CD4-positive, alpha-beta memory T cell (primary cell): ENCODE data around the gene EDEM2. TPM values are rescaled to one million over a fixed set of nuclear protein-coding genes. Genes with fewer than 3 reads are reported as not detected.
A peak's percentile ranks its signal among the peaks of the same experiment; 100 is the strongest.
"Not testable (repeated sequence)": the region's sequence is repeated elsewhere in the genome, so short reads cannot be mapped to it uniquely, and the experiment has no call there.

Experiments
- CTCF ChIA-PET: fragments of 350-600 bp; sonication (Branson Sonifier 250); formaldehyde crosslinking; loops from one replicate; lab custom pipeline; 2021; ENCODE audit warnings: inconsistent platforms; ENCODE audit not compliant: partially characterized antibody; lab: Charles Lee
- POLR2A ChIA-PET: fragments of 350-600 bp; sonication (Branson Sonifier 250); formaldehyde crosslinking; loops from one replicate; lab custom pipeline; 2021; ENCODE audit not compliant: partially characterized antibody; lab: Charles Lee
- DNase-seq, 5 donors: peaks; one replicate each; pipeline versions ENCODE4 v3.0.0 to v3.0.0-alpha.2; 2020 to 2022; ENCODE audit warnings: mixed read lengths in 1 of 5
- H3K27ac ChIP-seq: one replicate; pipeline ENCODE4 v1.7.0; 2013; ENCODE audit warnings: low read depth, low read length
- H3K27me3 ChIP-seq: 2 replicates; pipeline ENCODE4 v1.7.0; 2013; ENCODE audit warnings: mild to moderate bottlenecking, low read length, moderate library complexity; ENCODE audit not compliant: insufficient read depth
- H3K36me3 ChIP-seq: 2 replicates; pipeline ENCODE4 v1.7.0; 2013; ENCODE audit warnings: mild to moderate bottlenecking, low read length, moderate library complexity; ENCODE audit not compliant: insufficient read depth
- H3K4me1 ChIP-seq: 2 replicates; pipeline ENCODE4 v1.7.0; 2013; ENCODE audit warnings: mild to moderate bottlenecking, low read length, moderate library complexity; ENCODE audit not compliant: insufficient read depth
- H3K4me3 ChIP-seq, 2 donors: one replicate each; pipeline ENCODE4 v1.7.0; 2013; ENCODE audit warnings: low read length in 2 of 2, mild to moderate bottlenecking in 1 of 2
- H3K9me3 ChIP-seq, 2 donors: one replicate each; pipeline ENCODE4 v1.7.0; 2013; ENCODE audit warnings: low read length in 2 of 2, control low read depth in 1 of 2; ENCODE audit not compliant: control insufficient read depth in 1 of 2
- H3K27ac Mint-ChIP-seq, 7 donors: one replicate each; pipeline ENCODE4 v1.8.0; 2020 to 2021; ENCODE audit warnings: mixed read lengths in 7 of 7, mild to moderate bottlenecking in 6 of 7, inconsistent platforms in 3 of 7, moderate library complexity in 3 of 7
- H3K27me3 Mint-ChIP-seq, 2 donors: one replicate each; pipeline ENCODE4 v1.8.0; 2020 to 2021; ENCODE audit warnings: mixed read lengths in 2 of 2
- H3K36me3 Mint-ChIP-seq, 2 donors: one replicate each; pipeline ENCODE4 v1.8.0; 2020 to 2021; ENCODE audit warnings: mixed read lengths in 2 of 2, inconsistent platforms in 1 of 2, mild to moderate bottlenecking in 1 of 2
- H3K4me1 Mint-ChIP-seq, 4 donors: one replicate each; pipeline ENCODE4 v1.8.0; 2020 to 2021; ENCODE audit warnings: mixed read lengths in 4 of 4, mild to moderate bottlenecking in 1 of 4
- H3K4me3 Mint-ChIP-seq, 8 donors: one replicate each; pipeline ENCODE4 v1.8.0; 2020 to 2021; ENCODE audit warnings: mixed read lengths in 8 of 8, mild to moderate bottlenecking in 7 of 8, moderate library complexity in 6 of 8, inconsistent platforms in 3 of 8
- H3K9me3 Mint-ChIP-seq, 8 donors: one replicate each; pipeline ENCODE4 v1.8.0; 2020 to 2021; ENCODE audit warnings: mixed read lengths in 8 of 8, mild to moderate bottlenecking in 5 of 8, inconsistent platforms in 3 of 8, moderate library complexity in 1 of 8
- intact Hi-C: fragments of 100-400 bp; cut with micrococcal nuclease; formaldehyde crosslinking; loops from one replicate; pipeline ENCODE4 v1.15.1; 2023
- polyA plus RNA-seq, 2 donors: library from polyadenylated mRNA; unstranded; fragments of 300-500 nt; fragmentation: Illumina TruSeq; gene quantifications; one replicate each; pipeline ENCODE4 v1.2.3, GENCODE V29; 2021
- total RNA-seq, 2 experiments: library from RNA; stranded (reverse); gene quantifications; one replicate each; pipeline ENCODE4 v1.2.3, GENCODE V29; 2021

The EDEM2 gene
- total and polyA plus RNA-seq, 4 experiments from 2014 or later: 27.2 to 62.1 (median 39.8) TPM

DNA sequence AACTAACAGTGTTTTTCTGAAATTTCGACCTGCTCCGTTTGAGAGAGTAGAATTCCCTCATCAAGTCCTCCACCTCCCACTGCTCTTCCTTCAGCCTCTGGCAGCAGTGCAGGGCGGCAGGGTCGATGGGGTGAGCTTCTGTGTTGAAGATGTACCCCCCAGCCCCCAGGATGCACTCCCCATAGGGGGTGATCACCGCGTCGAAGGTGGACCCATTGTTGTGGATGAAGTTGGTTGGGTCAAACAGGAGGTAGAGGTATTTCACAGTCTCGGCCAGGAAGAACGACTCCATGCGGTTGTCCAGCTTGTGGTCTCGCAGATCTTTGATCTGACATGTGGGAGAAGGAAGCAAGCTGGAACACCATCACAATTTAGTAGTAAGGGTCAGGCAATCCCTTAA lies 31.5 kb downstream of the EDEM2 start:
- H3K36me3 Mint-ChIP-seq: peaks cover 45 to 66% of the 10 kb centered on the region in 2 donors
- CTCF ChIA-PET: interaction anchor here (0.9 to 1.4 kb wide), 2 partner anchors 19 to 281 kb away, joined by 3 read pairs; no protein-coding TSS in a partner anchor

DNA sequence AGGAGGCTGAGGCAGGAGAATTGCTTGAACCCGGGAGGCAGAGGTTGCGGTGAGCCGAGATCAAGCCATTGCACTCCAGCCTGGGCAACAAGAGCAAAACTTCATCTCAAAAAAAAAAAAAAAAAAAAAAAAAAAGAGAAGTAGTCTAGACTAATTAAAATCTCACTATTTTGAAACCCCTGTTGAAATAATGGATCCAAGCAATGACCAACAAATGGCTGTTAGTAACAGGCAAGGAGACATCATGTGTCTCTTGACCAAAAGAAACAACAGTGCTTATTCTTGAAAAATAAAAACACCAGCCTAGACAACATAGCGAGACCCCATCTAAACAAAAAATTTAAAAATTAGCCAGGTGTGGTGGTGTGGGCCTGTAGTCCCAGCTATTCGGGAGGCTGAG lies 34.9 kb downstream of the EDEM2 start:
- H3K9me3 ChIP-seq, DNase-seq, H3K4me1 ChIP-seq, H3K9me3 Mint-ChIP-seq, H3K27ac Mint-ChIP-seq, H3K27me3 ChIP-seq, H3K27me3 Mint-ChIP-seq, H3K4me1 Mint-ChIP-seq, H3K27ac ChIP-seq, POLR2A ChIA-PET, intact Hi-C loops, H3K4me3 ChIP-seq, H3K4me3 Mint-ChIP-seq: not testable (repeated sequence)
- CTCF ChIA-PET: interaction anchor here (1.9 kb wide), 1 partner anchor 16 kb away, joined by 8 read pairs; no protein-coding TSS in a partner anchor
- H3K36me3 Mint-ChIP-seq: peaks cover 25 to 45% of the 10 kb centered on the region in 2 donors
- peaks cover 11% of the 10 kb centered on the region for H3K36me3 ChIP-seq

More for the DNA sequence above, 31.5 kb downstream of the EDEM2 start:
- no peaks in the 10 kb centered on the region for H3K4me1 Mint-ChIP-seq
- Histone ChIP-seq H3K4me1 (no peaks in the 10 kb centered on the region), H3K9me3 (no peaks in the 10 kb centered on the region), H3K27ac (no peak overlapping the region), H3K27me3 (no peaks in the 10 kb centered on the region), H3K4me3 (no peak overlapping the region), H3K36me3 (peaks cover 39% of the 10 kb centered on the region)
- H3K9me3 Mint-ChIP-seq: no peaks in the 10 kb centered on the region
- no peak overlapping the region for H3K27ac Mint-ChIP-seq
- H3K4me3 Mint-ChIP-seq: no peak overlapping the region
- POLR2A ChIA-PET: no interaction called here
- no peak for DNase-seq
- H3K27me3 Mint-ChIP-seq: no peaks in the 10 kb centered on the region
- intact Hi-C loops: no loop called here

DNA sequence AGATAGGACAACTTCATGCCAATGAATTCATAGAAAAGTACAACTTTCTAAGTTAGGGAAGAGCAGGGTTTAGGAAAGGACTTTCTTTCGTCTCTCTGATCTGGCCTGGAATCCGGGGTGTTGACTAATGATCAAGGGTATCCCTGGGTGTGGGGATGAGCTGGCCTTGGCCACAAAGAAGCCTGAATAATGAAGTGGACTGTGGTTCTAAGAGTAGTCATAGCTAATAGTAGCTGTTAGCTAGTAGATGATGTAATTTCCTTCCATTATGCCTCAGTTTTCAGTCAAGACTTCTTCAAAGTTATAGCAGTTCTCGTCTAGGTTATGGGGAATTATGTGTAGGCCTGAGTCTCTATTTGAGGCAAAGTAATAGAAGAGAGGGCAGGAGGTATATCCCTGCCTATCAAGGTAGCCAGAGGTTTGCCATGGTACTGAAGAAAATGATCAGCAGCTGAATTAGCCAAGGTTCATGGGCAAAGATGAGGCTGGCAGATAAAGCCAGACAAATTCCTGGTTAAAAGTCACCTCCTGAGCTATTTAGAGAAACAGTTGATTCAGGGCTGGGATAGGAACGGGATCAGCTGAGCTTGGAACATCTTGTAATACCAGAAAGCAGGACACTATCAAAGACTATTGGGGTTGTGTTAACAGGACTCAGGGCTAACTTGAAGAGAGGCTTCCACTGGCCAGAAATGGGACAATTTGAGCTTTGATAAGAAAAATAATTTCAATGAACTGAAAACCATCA lies 35.8 kb downstream of the EDEM2 start:
- intact Hi-C loops: no loop called here
- Mint-ChIP-seq H3K27me3 (no peaks in the 10 kb centered on the region), H3K4me3 (no peak overlapping the region), H3K9me3 (no peaks in the 10 kb centered on the region), H3K4me1 (no peaks in the 10 kb centered on the region), H3K27ac (peak overlapping the region in 1 of 7 donors; percentile 13), H3K36me3 (peaks cover 21 to 36% of the 10 kb centered on the region in 2 donors)
- Histone ChIP-seq H3K36me3 (peaks cover 7% of the 10 kb centered on the region), H3K27me3 (no peaks in the 10 kb centered on the region), H3K4me3 (no peak overlapping the region), H3K9me3 (no peaks in the 10 kb centered on the region), H3K27ac (no peak overlapping the region), H3K4me1 (no peaks in the 10 kb centered on the region)
- CTCF ChIA-PET: interaction anchor here (1.1 to 1.9 kb wide), 2 partner anchors 15 to 278 kb away, joined by 3 to 8 read pairs; no protein-coding TSS in a partner anchor
- no peak for DNase-seq
- POLR2A ChIA-PET: no interaction called here

DNA sequence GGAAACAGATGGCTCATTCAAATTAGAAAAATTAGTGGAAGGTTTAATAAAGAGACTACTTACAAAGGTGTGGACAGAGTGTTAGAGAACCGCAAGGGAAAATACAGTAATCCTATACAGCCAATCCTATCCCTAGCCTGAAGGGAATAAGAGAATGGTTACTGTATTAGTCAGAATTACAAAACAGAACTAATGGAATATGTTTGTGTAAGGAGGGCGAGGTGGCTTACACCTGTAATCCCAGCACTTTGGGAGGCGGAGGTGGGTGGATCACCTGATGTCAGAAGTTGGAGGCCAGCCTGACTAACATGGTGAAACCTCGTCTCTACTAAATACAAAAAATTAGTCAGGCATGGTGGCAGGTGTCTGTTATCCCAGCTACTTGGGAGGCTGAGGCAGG lies 38.2 kb downstream of the EDEM2 start:
- intact Hi-C loops: no loop called here
- H3K4me1 ChIP-seq: no peaks in the 10 kb centered on the region
- DNase-seq: no peak
- no peaks in the 10 kb centered on the region for H3K27me3 ChIP-seq
- H3K27ac Mint-ChIP-seq: peak overlapping the region in 1 of 7 donors; percentile 15
- H3K36me3 Mint-ChIP-seq: peaks cover 11 to 18% of the 10 kb centered on the region in 2 donors
- no peaks in the 10 kb centered on the region for H3K36me3 ChIP-seq
- H3K4me3 ChIP-seq: no peak overlapping the region
- POLR2A ChIA-PET: no interaction called here
- H3K9me3 ChIP-seq: no peaks in the 10 kb centered on the region
- H3K9me3 Mint-ChIP-seq: no peaks in the 10 kb centered on the region
- no peak overlapping the region for H3K27ac ChIP-seq
- H3K27me3 Mint-ChIP-seq: no peaks in the 10 kb centered on the region
- H3K4me3 Mint-ChIP-seq: no peak overlapping the region
- CTCF ChIA-PET: interaction anchor here (1.5 kb wide), 1 partner anchor 16 kb away, joined by 4 read pairs; no protein-coding TSS in a partner anchor
- no peaks in the 10 kb centered on the region for H3K4me1 Mint-ChIP-seq

DNA sequence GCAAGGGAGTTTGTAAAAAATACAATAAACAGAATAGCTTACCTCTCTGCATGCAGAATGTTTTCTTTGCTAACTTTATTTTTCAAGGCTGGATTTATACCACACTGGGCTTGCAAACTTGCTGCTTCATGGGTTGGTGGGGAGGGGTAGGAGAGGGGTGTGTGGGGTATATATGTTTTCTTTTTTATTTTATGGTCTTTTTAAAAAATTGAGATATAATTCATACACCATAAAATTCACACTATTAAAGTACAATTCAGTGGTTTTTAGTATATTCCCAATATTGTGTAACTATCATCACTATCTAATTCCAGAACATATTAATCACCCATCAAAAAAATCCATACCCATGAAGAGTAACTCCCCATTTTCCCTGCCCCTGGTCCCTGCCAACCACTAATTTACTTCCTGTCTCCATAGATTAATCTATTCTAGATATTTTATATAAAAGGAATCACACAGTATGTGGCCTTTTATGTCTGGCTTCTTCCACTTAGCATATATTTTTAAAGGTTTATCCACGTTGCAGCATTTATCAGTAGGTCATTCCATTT lies 40.2 kb downstream of the EDEM2 start:
- Histone ChIP-seq H3K36me3 (no peaks in the 10 kb centered on the region), H3K4me1 (no peaks in the 10 kb centered on the region), H3K4me3 (no peak overlapping the region), H3K9me3 (no peaks in the 10 kb centered on the region), H3K27me3 (no peaks in the 10 kb centered on the region), H3K27ac (no peak overlapping the region)
- ChIA-PET CTCF (interaction anchor here (1.2 kb wide), 1 partner anchor 11 kb away, joined by 8 read pairs; no protein-coding TSS in a partner anchor), POLR2A (no interaction called here)
- Mint-ChIP-seq H3K27me3 (peaks cover 0 to 1% of the 10 kb centered on the region in 2 donors), H3K36me3 (peaks cover 11 to 14% of the 10 kb centered on the region in 2 donors), H3K4me3 (no peak overlapping the region), H3K9me3 (no peaks in the 10 kb centered on the region), H3K27ac (no peak overlapping the region), H3K4me1 (no peaks in the 10 kb centered on the region)
- DNase-seq: no peak
- intact Hi-C loops: no loop called here

DNA sequence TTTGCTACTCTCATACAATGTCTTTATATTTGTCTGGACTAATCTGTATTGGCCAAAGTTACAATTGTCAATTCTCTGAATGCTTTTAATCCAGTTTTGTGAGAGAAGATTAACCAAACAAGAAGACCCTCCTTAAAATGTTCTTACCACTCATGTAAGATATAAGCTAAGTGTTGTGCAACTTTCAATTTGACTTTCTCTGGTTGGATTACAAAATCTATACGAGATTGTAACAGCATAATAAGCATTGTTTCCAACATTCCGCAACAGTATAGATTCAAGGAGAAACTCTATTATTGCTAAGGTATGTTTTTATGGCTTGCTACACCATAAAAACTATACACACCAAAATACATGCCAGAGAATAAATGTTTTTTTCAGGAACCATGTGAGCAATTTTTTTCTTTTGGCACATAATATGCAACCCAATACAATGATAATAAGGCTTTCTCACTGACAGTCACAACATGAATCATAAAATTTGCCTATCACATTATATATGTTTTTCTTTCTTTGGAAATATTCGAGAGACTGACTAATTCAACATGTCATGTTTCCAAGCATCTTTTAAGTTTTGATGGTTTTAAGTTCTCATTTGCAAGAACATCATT lies 42.3 kb downstream of the EDEM2 start:
- Histone ChIP-seq H3K27me3 (no peaks in the 10 kb centered on the region), H3K4me3 (no peak overlapping the region), H3K4me1 (no peaks in the 10 kb centered on the region), H3K27ac (no peak overlapping the region), H3K36me3 (no peaks in the 10 kb centered on the region), H3K9me3 (no peaks in the 10 kb centered on the region)
- Mint-ChIP-seq H3K36me3 (peaks cover 3 to 4% of the 10 kb centered on the region in 2 donors), H3K27me3 (peaks cover 2 to 3% of the 10 kb centered on the region in 2 donors), H3K9me3 (no peaks in the 10 kb centered on the region), H3K4me3 (no peak overlapping the region), H3K4me1 (no peaks in the 10 kb centered on the region), H3K27ac (no peak overlapping the region)
- no peak for DNase-seq
- POLR2A ChIA-PET: no interaction called here
- CTCF ChIA-PET: no interaction called here
- intact Hi-C loops: no loop called here

DNA sequence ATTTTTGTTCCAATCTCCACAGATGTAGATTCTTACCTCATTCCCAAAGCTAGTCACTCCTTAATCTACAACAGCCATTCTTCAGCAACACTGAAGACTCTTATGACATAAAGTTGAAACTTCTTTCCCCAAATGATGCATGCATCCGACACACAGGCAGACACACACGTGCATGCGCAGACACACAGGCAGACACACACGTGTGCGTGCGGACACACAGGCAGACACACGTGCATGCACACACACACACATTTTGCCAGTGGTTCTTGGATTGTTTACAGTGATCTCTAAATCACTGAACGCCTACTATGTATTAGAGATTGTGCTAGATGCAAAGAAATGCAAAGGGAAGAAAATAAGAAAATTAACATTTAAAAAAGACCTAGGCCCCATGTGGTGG lies 45.5 kb downstream of the EDEM2 start:
- no peaks in the 10 kb centered on the region for H3K4me1 Mint-ChIP-seq
- no peak for DNase-seq
- H3K9me3 Mint-ChIP-seq: no peaks in the 10 kb centered on the region
- POLR2A ChIA-PET: no interaction called here
- intact Hi-C loops: no loop called here
- CTCF ChIA-PET: no interaction called here
- Histone ChIP-seq H3K27me3 (no peaks in the 10 kb centered on the region), H3K9me3 (no peaks in the 10 kb centered on the region), H3K36me3 (no peaks in the 10 kb centered on the region), H3K27ac (no peak overlapping the region), H3K4me3 (no peak overlapping the region), H3K4me1 (no peaks in the 10 kb centered on the region)
- no peak overlapping the region for H3K27ac Mint-ChIP-seq
- H3K36me3 Mint-ChIP-seq: no peaks in the 10 kb centered on the region
- H3K27me3 Mint-ChIP-seq: peaks cover 2 to 3% of the 10 kb centered on the region in 2 donors
- no peak overlapping the region for H3K4me3 Mint-ChIP-seq
